COLO668 (cell line): ENCODE results near the gene TRMT112.
"Not testable (repeated sequence)": the region's sequence is repeated elsewhere in the genome, so short reads cannot be mapped to it uniquely, and the experiment has no call there.

Experiments used
- DNase-seq: peaks from one replicate; lab custom pipeline; 2025; ENCODE audit not compliant: unreplicated experiment; lab: John Stamatoyannopoulos, UW

TRMT112 gene

GRCh38 chr11:64331569-64332371, 14.4 kb upstream of the TRMT112 start:
- DNase-seq: peak; percentile 58

GRCh38 chr11:64330888-64331287, 13.5 kb upstream of the TRMT112 start:
- DNase-seq: no peak

DNA sequence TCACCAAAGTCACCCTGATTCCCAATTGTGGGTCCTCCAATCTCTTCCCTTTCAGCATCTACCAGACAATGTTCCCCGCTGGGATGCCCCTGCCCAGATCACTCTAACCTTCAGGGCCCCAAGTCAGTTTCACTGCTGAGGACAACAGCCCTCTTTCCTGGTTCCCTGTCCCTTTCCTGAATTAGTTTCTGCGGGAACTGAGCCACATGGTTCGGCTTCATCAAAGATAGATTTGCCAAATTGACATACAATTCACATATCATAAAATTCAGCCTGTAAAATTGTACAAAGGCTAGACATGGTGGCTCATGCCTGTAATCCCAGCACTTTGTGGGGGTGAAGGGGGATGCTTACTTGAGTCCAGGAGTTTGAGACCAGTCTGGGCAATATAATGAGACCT, 10.6 kb upstream of the TRMT112 start:
- DNase-seq: no peak

- no peak for DNase-seq
Observed at GRCh38 chr11:64327375-64327774, 10.0 kb upstream of the TRMT112 start.

DNA sequence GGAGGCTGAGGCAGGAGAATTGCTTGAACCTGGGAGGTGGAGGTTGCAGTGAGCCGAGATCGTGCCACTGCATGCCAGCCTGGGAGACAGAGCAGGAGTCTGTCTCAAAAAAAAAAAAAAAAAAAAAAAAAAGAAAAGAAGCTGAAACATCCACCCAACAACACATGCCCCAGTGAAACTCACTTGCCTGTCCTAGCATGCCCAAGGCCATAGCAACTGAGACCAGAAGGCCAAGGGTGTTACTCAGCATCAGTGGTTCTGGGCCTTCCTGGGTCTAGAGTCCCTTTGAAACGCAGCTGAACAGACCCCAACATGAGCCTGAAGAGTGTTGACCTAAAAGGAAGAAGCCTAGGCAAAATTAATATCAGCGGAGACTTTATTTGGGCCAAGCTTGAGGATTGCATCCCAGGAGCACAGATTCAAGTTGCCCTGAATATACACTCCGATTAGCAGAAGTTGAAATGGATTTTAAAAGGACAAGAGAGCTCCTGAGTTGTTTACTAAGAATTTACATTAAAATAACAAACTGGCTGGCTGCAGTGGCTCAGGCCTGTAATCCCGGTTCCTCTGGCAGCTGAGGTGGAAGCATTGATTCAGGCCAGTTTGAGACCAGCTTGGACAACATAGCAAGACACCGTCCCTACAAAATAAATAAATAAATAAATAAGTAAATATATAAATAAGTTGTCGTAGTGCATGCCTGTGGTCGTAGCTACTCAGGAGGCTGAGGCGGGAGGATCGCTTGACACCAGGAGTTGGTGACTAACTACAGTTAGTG, 7.5 kb upstream of the TRMT112 start:
- DNase-seq: no peak

DNA sequence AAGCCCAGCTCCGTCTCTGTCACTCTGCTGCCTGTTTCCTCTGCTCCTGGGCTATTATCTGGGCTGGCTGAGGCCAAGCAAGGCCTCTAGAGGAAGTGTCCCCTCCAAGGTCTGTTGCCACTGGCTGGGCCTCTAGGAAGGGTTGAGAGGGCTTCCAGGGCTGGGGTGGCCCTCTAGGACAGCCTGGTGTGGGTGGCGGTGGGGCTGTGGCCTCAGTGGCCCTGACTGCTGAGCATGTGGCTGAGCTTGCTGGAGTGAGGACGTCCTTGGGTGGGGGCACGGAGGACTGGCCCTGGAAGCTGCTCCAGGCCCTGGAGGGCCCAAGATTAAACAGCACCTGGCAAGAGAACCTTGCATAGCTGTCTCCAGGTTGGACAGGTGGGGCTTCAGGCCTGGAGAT, 6.6 kb upstream of the TRMT112 start:
- not testable (repeated sequence) for DNase-seq

- DNase-seq: no peak
Observed at GRCh38 chr11:64323373-64323772, 6.0 kb upstream of the TRMT112 start.

- DNase-seq: no peak
Observed at GRCh38 chr11:64322925-64323260, 5.5 kb upstream of the TRMT112 start.

DNA sequence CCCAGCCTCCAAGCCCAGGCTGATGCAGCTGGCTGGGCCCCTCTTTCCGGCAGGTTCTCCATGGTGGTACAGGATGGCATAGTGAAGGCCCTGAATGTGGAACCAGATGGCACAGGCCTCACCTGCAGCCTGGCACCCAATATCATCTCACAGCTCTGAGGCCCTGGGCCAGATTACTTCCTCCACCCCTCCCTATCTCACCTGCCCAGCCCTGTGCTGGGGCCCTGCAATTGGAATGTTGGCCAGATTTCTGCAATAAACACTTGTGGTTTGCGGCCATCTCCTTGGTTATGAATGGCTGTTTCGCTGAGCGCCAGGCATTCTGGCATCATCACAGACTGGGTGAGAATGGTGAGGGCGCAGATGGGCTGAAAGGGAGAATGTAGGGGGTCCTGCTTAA, 4.2 kb upstream of the TRMT112 start:
- no peak for DNase-seq

- DNase-seq: no peak
Observed at GRCh38 chr11:64321026-64321425, 3.7 kb upstream of the TRMT112 start.

- no peak for DNase-seq
Observed at GRCh38 chr11:64320556-64320955, 3.2 kb upstream of the TRMT112 start.

DNA sequence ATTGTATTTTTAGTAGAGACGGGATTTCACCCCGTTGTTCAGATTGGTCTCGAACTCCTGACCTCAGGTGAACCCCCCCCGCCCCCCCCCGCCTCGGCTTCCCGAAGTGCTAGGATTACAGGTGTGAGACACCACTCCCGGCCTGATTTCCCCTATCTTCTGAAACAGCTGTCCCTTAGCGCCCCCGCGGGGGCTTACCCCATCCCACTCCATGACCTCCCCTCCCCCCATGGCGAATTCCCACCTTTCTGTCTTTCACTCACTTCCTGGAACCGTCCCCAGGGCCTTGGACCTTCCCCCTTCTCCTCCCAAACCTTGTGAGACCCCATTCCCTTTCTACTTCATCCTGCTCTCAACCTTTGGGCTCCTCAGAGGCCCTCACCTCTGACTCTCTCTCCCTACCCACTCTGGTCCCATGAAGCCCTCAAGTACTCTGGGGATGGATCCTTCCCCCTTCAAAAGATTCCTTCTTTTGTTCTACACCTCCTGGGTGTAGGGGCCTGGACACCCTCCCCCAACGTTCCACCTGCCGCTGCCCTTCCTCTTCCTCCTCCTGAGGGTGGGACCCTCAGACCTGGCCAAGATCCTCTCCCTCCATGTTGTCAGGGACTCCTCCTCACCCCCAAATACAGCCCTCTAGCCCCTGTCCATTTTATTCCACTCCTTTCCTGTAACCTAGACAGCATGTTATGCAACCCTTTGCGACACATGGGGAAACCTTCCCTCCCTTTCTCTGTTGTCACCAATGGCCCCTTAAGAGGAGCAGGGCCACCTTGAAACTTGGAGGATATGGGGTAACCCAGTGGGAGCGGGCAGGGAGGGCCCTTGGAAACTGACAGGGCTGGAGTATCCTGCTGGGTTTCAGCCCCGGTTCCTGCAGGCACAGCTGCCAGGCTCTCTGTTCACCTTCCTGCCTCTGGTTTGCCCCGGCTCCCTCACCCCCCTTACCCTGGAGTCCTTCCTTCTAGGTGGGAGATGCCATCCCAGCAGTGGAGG, 1.7 kb upstream of the TRMT112 start:
- DNase-seq: no peak

DNA sequence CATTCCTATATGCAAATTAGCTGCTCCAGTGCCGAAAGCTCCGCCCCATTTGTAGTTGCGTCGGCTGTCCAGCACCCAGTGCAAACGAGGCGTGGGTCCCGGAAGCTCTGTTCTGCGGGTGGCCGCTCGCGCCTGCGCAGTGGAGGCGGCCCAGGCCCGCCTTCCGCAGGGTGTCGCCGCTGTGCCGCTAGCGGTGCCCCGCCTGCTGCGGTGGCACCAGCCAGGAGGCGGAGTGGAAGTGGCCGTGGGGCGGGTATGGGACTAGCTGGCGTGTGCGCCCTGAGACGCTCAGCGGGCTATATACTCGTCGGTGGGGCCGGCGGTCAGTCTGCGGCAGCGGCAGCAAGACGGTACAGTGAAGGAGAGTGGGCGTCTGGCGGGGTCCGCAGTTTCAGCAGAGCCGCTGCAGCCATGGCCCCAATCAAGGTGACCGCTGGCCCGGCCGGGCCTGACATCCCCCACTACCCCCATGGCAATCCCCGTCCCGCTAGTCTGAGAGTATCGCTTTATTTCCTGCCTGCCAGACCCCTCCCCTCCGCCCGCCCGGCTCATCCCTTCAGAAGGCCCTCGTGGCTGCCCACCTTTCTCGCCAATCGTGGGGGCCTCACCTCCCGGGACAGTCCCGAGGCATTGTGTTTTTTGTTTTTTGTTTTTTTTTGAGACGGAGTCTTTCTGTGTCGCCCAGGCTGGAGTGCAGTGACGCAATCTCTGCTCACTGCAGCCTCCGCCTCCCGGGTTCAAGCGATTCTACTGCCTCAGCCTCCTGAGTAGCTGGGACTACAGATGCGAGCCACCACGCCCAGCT, 804 bp upstream of the TRMT112 start, which contains the start of gene PRDX5:
PRDX5 (plus strand) TSS at position 161 of the 805 bp plus-strand sequence; CDS start at position 256, 95 bp downstream.
- peak; percentile 97 for DNase-seq

DNA sequence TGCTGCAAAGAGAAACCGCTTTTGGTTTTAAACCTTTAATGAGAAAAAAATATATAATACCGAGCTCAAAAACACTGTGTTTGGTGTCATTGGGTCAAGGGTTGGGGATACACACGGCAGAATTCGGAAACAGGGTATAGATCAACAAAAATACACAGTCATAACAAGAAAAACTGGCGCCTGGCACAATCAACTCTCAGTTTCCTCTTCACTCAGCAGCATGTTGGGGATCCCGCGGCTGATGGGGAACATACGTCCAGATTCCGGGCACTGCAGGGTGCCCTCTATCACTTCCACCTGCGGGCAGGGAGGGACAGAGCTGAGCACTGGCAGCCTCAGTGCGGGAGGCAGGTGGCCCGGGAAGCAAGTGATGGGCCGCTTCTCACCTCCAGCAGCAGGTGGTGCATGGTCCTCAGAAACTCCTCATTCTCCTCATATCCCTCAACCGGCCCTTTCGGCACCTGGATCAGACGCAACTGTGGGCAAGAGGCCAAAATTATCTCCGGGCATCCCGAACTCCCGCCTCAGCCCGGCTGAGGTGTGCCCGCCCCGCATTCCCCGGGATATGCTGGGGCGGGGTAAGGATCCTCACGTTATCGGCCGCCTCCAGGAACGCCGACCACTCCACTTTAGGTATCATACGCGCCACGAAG, 561 bp downstream of the TRMT112 start:
- peak; percentile 71 for DNase-seq

DNA sequence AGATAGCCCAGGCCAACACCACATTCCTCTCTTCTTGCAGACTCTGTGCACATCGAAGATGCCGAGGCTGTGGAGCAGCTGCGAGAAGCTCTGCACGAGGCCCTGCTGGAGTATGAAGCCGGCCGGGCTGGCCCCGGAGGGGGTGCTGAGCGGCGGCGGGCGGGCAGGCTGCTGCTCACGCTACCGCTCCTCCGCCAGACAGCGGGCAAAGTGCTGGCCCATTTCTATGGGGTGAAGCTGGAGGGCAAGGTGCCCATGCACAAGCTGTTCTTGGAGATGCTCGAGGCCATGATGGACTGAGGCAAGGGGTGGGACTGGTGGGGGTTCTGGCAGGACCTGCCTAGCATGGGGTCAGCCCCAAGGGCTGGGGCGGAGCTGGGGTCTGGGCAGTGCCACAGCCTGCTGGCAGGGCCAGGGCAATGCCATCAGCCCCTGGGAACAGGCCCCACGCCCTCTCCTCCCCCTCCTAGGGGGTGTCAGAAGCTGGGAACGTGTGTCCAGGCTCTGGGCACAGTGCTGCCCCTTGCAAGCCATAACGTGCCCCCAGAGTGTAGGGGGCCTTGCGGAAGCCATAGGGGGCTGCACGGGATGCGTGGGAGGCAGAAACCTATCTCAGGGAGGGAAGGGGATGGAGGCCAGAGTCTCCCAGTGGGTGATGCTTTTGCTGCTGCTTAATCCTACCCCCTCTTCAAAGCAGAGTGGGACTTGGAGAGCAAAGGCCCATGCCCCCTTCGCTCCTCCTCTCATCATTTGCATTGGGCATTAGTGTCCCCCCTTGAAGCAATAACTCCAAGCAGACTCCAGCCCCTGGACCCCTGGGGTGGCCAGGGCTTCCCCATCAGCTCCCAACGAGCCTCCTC, 1.5 kb downstream of the TRMT112 start:
- not testable (repeated sequence) for DNase-seq

DNA sequence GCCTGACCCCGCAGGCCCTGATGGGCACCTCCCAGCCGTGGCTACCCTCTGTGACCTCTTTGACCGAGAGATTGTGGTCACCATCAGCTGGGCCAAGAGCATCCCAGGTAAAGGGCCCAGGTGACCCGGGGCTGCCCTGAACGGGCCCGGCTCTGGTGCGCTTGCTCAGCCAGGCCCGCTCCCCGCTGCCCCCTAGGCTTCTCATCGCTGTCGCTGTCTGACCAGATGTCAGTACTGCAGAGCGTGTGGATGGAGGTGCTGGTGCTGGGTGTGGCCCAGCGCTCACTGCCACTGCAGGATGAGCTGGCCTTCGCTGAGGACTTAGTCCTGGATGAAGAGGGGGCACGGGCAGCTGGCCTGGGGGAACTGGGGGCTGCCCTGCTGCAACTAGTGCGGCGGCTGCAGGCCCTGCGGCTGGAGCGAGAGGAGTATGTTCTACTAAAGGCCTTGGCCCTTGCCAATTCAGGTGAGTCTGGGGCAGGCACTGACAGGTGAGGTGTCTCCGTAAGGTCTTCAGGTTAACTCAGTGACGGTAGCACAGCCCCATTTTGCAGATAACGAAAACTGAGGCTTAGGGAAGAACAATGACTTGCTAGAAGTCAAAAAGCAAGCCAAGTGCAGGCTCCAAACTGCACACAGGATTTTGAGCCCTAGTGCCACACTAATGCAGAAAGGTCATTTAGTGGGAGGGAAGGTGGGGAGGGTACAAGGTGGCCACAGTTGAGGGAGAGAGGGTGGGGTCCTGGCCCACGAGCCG, 2.4 kb downstream of the TRMT112 start:
- no peak for DNase-seq

DNA sequence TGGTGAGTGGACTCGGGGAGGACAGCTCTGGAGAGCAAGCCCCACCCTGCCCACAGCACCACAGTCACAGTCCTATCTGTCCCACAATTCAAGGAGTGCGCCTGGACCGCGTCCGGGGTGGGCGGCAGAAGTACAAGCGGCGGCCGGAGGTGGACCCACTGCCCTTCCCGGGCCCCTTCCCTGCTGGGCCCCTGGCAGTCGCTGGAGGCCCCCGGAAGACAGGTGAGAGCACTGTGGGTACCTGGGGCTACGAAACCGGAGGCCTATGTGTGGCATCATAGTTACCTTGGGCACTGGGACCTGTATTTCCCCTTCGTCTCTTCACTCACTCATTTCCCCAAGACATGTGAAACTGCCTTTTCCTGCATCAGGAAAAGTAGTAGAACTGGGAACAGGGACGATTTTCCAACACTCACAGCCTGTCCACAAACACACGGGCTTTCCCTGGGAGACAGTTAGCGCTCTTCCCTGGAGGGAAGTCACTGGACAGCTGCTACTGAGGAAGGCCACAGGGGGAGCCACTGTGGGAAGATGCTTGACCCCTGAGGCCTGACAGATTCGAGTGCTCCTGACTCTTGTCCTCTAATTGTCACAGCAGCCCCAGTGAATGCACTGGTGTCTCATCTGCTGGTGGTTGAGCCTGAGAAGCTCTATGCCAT, 3.1 kb downstream of the TRMT112 start:
- DNase-seq: no peak
